Panc1 (cell line): ENCODE data around the gene SCYL3. TPM values are rescaled to one million over a fixed set of nuclear protein-coding genes. Genes with fewer than 3 reads are reported as not detected.

Experiments used
- ATAC-seq: fragments of 200-7000 bp; cut with Tn5 transposase; 2 replicates; pipeline ENCODE4 v1.9.1; 2020; ENCODE audit warnings: mild to moderate bottlenecking, moderate library complexity
- BruUV-seq: library from RNA; stranded (reverse); fragments of 400-500 nt; replicated peaks from 2 replicates; lab custom pipeline; 2021; lab: Mats Ljungman, UMichigan
- CTCF ChIA-PET: fragments of 300-600 bp; sonication (Branson Sonifier 250); formaldehyde crosslinking; loops from one replicate; lab custom pipeline; 2022; ENCODE audit warnings: antibody characterized with exemption; lab: Charles Lee
- POLR2A ChIA-PET: fragments of 300-600 bp; sonication (Branson Sonifier 250); formaldehyde crosslinking; loops from one replicate; lab custom pipeline; 2022; ENCODE audit warnings: antibody characterized with exemption; lab: Charles Lee
- DNase-seq: peaks from one replicate; pipeline ENCODE4 v3.0.0-alpha.2; 2010; ENCODE audit warnings: low read depth, low spot score
- H3K27ac ChIP-seq: 2 replicates; pipeline ENCODE4 v1.5.1; 2011; ENCODE audit warnings: mild to moderate bottlenecking, low read length, inconsistent platforms
- H3K27me3 ChIP-seq: fragments of 200-500 bp; sonication (Bioruptor generic); 2 replicates; pipeline ENCODE4 v1.6.0; 2014; ENCODE audit warnings: low read length, inconsistent platforms; ENCODE audit not compliant: control insufficient read depth, insufficient read depth
- H3K36me3 ChIP-seq: fragments of 200-500 bp; sonication (Bioruptor generic); 2 replicates; pipeline ENCODE4 v1.5.1; 2014; ENCODE audit warnings: inconsistent platforms, mild to moderate bottlenecking, low read length, moderate library complexity; ENCODE audit not compliant: control insufficient read depth, insufficient read depth
- H3K4me1 ChIP-seq: 2 replicates; pipeline ENCODE4 v1.5.1; 2011; ENCODE audit warnings: inconsistent platforms, mild to moderate bottlenecking, low read length, moderate library complexity; ENCODE audit not compliant: control insufficient read depth, insufficient read depth
- H3K4me3 ChIP-seq, 2 experiments: 2 replicates each; pipeline ENCODE4 v1.5.1; 2011 to 2012; ENCODE audit warnings: low read depth in 2 of 2, low read length in 2 of 2, mild to moderate bottlenecking in 2 of 2, inconsistent platforms in 1 of 2, moderate library complexity in 1 of 2
- H3K9me3 ChIP-seq: fragments of 200-500 bp; sonication (Bioruptor generic); 2 replicates; pipeline ENCODE4 v1.5.1; 2014; ENCODE audit warnings: low read depth, mild to moderate bottlenecking, inconsistent platforms, low read length, moderate library complexity; ENCODE audit not compliant: control insufficient read depth, insufficient read depth
- POLR2AphosphoS5 ChIP-seq: IDR thresholded peaks from 2 replicates; pipeline ENCODE4 v1.6.1; 2012; ENCODE audit warnings: mild to moderate bottlenecking, low read depth, low read length, moderate library complexity
- SIN3A ChIP-seq: IDR thresholded peaks from 2 replicates; pipeline ENCODE4 v1.6.1; 2012; ENCODE audit warnings: low read depth, mild to moderate bottlenecking, low read length, moderate library complexity, borderline replicate concordance; ENCODE audit not compliant: insufficient read depth
- TCF7L2 ChIP-seq: IDR thresholded peaks from 2 replicates; pipeline ENCODE4 v1.6.1; 2011; ENCODE audit warnings: mild to moderate bottlenecking, low read depth, low read length, inconsistent platforms
- in situ Hi-C: cut with HindIII; loops from 2 replicates; pipeline ENCODE4 v1.10.0; 2016; ENCODE audit warnings: low sequenced_read_pairs, low pct_unique_long_range_greater_than_20kb
- intact Hi-C: fragments of 100-400 bp; cut with micrococcal nuclease; formaldehyde crosslinking; loops from one replicate; pipeline ENCODE4 v1.10.0; 2022; ENCODE audit not compliant: unreplicated experiment
- total RNA-seq: library from RNA; stranded (reverse); gene quantifications from one replicate; pipeline ENCODE4 v1.2.1, GENCODE V29; 2021; ENCODE audit not compliant: unreplicated experiment
- TF ChIP-seq, protein P1 (sequence below), 2 experiments: IDR thresholded peaks; 2 replicates each; pipeline ENCODE4 v1.6.1; 2011 to 2012; ENCODE audit warnings: low read depth in 2 of 2, control low read depth in 1 of 2, low read length in 1 of 2, mild to moderate bottlenecking in 1 of 2, moderate library complexity in 1 of 2; ENCODE audit not compliant: insufficient read depth in 1 of 2
- TF ChIP-seq, protein P2 (sequence below): fragments of 450-650 bp; IDR thresholded peaks from 2 replicates; pipeline ENCODE4 v1.5.1; 2017; ENCODE audit warnings: mild to moderate bottlenecking

The SCYL3 gene
- total RNA-seq, 1 experiment from 2014 or later = 7.8 TPM

DNA sequence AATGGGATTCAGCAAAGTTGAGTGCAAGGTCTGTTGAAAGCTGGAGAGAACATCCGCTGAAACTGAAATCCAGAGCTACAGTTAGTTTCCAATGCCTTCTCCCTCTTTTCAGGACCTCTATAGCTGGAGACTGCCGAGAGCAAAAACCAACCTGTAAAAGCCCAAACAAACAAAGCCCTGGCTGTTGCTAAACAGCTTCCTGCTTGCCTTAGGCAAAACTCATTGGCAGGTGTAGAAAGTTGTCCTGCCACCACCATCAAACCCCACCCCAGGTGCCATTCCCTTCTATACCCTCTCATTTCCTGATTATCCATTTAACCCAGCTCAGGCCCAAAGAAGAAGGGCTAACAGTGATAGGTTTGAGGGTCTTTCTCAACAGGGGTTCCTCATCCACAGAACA, 24.7 kb downstream of the SCYL3 start:
- H3K4me3 ChIP-seq = no peak overlapping the region
- BruUV-seq = no TSS peak
- H3K4me1 ChIP-seq = no peaks in the 10 kb centered on the region
- ATAC-seq (no peak), DNase-seq (no peak)
- no peak overlapping the region for H3K27ac ChIP-seq
- ChIA-PET CTCF (no interaction called here), POLR2A (interaction anchor here (0.6 kb wide), 1 partner anchor 1138 kb away, joined by 14 read pairs; no protein-coding TSS in a partner anchor)
- H3K27me3 ChIP-seq = no peaks in the 10 kb centered on the region
- intact Hi-C loops = no loop called here
- TF ChIP-seq TCF7L2 (no peak), SIN3A (no peak), POLR2AphosphoS5 (no peak)
- TF ChIP-seq, protein P1, sequence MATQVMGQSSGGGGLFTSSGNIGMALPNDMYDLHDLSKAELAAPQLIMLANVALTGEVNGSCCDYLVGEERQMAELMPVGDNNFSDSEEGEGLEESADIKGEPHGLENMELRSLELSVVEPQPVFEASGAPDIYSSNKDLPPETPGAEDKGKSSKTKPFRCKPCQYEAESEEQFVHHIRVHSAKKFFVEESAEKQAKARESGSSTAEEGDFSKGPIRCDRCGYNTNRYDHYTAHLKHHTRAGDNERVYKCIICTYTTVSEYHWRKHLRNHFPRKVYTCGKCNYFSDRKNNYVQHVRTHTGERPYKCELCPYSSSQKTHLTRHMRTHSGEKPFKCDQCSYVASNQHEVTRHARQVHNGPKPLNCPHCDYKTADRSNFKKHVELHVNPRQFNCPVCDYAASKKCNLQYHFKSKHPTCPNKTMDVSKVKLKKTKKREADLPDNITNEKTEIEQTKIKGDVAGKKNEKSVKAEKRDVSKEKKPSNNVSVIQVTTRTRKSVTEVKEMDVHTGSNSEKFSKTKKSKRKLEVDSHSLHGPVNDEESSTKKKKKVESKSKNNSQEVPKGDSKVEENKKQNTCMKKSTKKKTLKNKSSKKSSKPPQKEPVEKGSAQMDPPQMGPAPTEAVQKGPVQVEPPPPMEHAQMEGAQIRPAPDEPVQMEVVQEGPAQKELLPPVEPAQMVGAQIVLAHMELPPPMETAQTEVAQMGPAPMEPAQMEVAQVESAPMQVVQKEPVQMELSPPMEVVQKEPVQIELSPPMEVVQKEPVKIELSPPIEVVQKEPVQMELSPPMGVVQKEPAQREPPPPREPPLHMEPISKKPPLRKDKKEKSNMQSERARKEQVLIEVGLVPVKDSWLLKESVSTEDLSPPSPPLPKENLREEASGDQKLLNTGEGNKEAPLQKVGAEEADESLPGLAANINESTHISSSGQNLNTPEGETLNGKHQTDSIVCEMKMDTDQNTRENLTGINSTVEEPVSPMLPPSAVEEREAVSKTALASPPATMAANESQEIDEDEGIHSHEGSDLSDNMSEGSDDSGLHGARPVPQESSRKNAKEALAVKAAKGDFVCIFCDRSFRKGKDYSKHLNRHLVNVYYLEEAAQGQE (IDR thresholded peaks at IDR 0.05; ENCODE audit: insufficient read depth in 1 of 2, low read depth in 2 of 2, low read length in 1 of 2) = no peak
- TF ChIP-seq, protein P2, sequence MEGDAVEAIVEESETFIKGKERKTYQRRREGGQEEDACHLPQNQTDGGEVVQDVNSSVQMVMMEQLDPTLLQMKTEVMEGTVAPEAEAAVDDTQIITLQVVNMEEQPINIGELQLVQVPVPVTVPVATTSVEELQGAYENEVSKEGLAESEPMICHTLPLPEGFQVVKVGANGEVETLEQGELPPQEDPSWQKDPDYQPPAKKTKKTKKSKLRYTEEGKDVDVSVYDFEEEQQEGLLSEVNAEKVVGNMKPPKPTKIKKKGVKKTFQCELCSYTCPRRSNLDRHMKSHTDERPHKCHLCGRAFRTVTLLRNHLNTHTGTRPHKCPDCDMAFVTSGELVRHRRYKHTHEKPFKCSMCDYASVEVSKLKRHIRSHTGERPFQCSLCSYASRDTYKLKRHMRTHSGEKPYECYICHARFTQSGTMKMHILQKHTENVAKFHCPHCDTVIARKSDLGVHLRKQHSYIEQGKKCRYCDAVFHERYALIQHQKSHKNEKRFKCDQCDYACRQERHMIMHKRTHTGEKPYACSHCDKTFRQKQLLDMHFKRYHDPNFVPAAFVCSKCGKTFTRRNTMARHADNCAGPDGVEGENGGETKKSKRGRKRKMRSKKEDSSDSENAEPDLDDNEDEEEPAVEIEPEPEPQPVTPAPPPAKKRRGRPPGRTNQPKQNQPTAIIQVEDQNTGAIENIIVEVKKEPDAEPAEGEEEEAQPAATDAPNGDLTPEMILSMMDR = no peak
- H3K9me3 ChIP-seq = no peaks in the 10 kb centered on the region
- H3K36me3 ChIP-seq = peaks cover 41% of the 10 kb centered on the region
- in situ Hi-C loops = no loop called here

DNA sequence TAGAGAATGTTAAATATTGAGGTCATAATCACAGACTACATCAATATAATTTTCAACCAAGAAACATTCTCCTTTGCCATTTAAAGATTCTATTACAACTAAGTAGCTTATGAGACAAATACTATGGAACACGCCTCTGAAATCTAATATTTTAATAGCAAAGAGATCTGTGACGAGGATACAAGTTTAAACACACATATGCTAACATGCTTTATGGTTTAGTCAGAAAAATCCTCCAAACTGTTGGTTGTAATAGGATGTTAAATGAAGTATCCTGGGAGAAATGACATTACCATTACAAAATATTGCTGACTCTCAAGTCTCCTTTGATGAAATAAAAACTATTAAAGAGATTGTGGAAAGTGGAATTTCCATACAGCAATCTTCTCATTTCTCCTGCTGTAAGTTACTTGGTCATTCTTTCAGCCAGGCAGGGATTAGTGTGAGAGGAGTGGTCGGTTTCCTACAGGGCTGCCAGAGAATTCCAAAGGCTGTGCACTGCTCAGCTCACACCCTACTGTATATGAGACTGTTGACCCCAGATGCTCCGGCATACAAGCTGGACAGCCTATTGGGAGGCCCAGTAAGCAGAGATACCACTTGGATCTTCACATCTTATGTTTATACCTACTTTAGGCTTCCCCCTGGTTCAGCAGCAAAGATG, 26.6 kb downstream of the SCYL3 start:
- peaks cover 49% of the 10 kb centered on the region for H3K36me3 ChIP-seq
- BruUV-seq = no TSS peak
- no peaks in the 10 kb centered on the region for H3K27me3 ChIP-seq
- ChIA-PET CTCF (no interaction called here), POLR2A (no interaction called here)
- intact Hi-C loops = no loop called here
- in situ Hi-C loops = no loop called here
- no peak for DNase-seq
- no peak for ATAC-seq
- no peaks in the 10 kb centered on the region for H3K9me3 ChIP-seq
- H3K4me3 ChIP-seq = no peak overlapping the region
- H3K4me1 ChIP-seq = no peaks in the 10 kb centered on the region
- TF ChIP-seq TCF7L2 = no peak
- TF ChIP-seq, protein P1 (IDR thresholded peaks at IDR 0.05; ENCODE audit: insufficient read depth in 1 of 2, low read depth in 2 of 2, low read length in 1 of 2) = no peak
- no peak for TF ChIP-seq SIN3A
- TF ChIP-seq, protein P2 = no peak
- no peak for TF ChIP-seq POLR2AphosphoS5
- H3K27ac ChIP-seq = no peak overlapping the region
